Activated CD8-positive, alpha-beta T cell treated with anti-CD3 and anti-CD28 coated beads for 36 hours (primary cell): Measurements from ENCODE around the gene PNPLA5. TPM values are rescaled to one million over a fixed set of nuclear protein-coding genes. Genes with fewer than 3 reads are reported as not detected.

ENCODE experiments used
- ATAC-seq: fragments of 200-7000 bp; cut with Tn5 transposase; one replicate; pipeline ENCODE4 v1.10.0; 2021; ENCODE audit warnings: mild to moderate bottlenecking, moderate library complexity
- CTCF ChIA-PET: fragments of 350-600 bp; sonication (Branson Sonifier 250); formaldehyde crosslinking; loops from one replicate; lab custom pipeline; 2021; ENCODE audit warnings: antibody characterized with exemption; lab: Charles Lee
- POLR2A ChIA-PET: fragments of 350-600 bp; sonication (Branson Sonifier 250); formaldehyde crosslinking; loops from one replicate; lab custom pipeline; 2021; ENCODE audit warnings: antibody characterized with exemption; lab: Charles Lee
- DNase-seq: peaks from one replicate; pipeline ENCODE4 v3.0.0-alpha.2; 2020
- H3K27ac Mint-ChIP-seq: one replicate; pipeline ENCODE4 v1.8.0; 2021; ENCODE audit warnings: mild to moderate bottlenecking, mixed read lengths
- H3K27me3 Mint-ChIP-seq: one replicate; pipeline ENCODE4 v1.8.0; 2021; ENCODE audit warnings: mixed read lengths
- H3K36me3 Mint-ChIP-seq: one replicate; pipeline ENCODE4 v1.8.0; 2021; ENCODE audit warnings: low read depth, mixed read lengths
- H3K4me1 Mint-ChIP-seq: one replicate; pipeline ENCODE4 v1.8.0; 2021; ENCODE audit warnings: low read depth, mixed read lengths
- H3K4me3 Mint-ChIP-seq: one replicate; pipeline ENCODE4 v1.8.0; 2021; ENCODE audit warnings: mild to moderate bottlenecking, moderate library complexity, mixed read lengths
- H3K9me3 Mint-ChIP-seq: one replicate; pipeline ENCODE4 v1.8.0; 2021; ENCODE audit warnings: mixed read lengths
- CTCF ChIP-seq: fragments of 200-600 bp; IDR thresholded peaks from one replicate; pipeline ENCODE4 v1.8.0; 2022; ENCODE audit warnings: antibody characterized with exemption, mild to moderate bottlenecking
- intact Hi-C: fragments of 100-400 bp; cut with micrococcal nuclease; formaldehyde crosslinking; loops from one replicate; pipeline ENCODE4 v1.10.0; 2022
- total RNA-seq, 2 experiments: library from RNA; stranded (reverse); gene quantifications; one replicate each; pipeline ENCODE4 v1.2.3, GENCODE V29; 2021

Gene PNPLA5
- total RNA-seq, 2 experiments from 2014 or later, result not detected

DNA sequence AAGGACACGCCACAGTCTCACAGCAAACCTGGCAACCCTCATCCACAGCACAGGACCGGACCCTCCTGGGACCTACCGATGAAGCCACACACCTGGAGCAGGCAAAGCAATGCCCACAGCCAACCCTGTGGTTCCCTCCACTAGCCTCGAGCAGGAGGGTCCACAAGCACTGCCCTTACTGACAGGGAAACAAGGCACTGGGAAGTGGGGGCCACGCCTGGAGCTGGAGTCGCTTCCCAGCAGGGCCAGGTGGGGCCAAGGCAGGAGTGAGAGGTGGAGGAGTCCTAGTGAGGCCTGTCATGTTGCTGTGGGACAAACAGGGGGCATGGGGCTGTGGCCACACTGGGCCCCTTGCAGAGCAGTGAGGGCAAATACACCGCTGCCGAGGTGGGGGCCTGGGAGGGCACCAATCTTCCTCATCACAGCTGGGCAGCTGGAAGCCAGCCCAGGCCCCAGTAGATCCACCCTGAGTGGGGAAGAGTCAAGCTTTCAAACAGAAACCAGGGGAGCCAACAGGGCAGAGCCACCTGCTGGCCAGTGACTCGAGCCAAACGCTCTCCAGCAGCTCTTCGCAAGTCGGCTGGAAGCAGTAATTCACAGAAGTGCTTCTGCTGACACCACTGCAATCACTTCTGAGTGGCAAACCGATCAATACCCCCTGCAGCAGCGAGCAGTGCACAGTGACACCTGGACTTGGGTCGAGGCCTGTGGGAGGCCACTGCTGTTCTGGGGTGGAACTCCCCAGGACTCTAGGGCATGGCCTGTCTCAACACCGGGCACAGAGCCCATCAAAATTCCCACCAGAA is 43.2 kb downstream of the PNPLA5 start:
- Mint-ChIP-seq H3K4me1 (no peaks in the 10 kb centered on the region), H3K9me3 (no peaks in the 10 kb centered on the region), H3K27me3 (peaks cover 4% of the 10 kb centered on the region), H3K36me3 (no peaks in the 10 kb centered on the region), H3K4me3 (no peak overlapping the region), H3K27ac (no peak overlapping the region)
- ChIA-PET POLR2A (no interaction called here), CTCF (no interaction called here)
- no peak for TF ChIP-seq CTCF
- DNase-seq (no peak), ATAC-seq (no peak)
- intact Hi-C loops, result no loop called here

- Mint-ChIP-seq H3K36me3 (no peaks in the 10 kb centered on the region), H3K4me1 (no peaks in the 10 kb centered on the region), H3K9me3 (no peaks in the 10 kb centered on the region), H3K27ac (no peak overlapping the region), H3K27me3 (no peaks in the 10 kb centered on the region), H3K4me3 (no peak overlapping the region)
- ChIA-PET CTCF (interaction anchor here (0.9 kb wide), 1 partner anchor 38 kb away, joined by 3 read pairs; no protein-coding TSS in a partner anchor), POLR2A (no interaction called here)
- ATAC-seq (no peak), DNase-seq (no peak)
- intact Hi-C loops, result no loop called here
- no peak for TF ChIP-seq CTCF
These were observed 44.2 kb downstream of the PNPLA5 start for GRCh38 chr22:43847376-43848289.

- ChIA-PET CTCF (interaction anchor here (0.9 kb wide), 1 partner anchor 38 kb away, joined by 3 read pairs; no protein-coding TSS in a partner anchor), POLR2A (no interaction called here)
- Mint-ChIP-seq H3K27ac (no peak overlapping the region), H3K4me1 (no peaks in the 10 kb centered on the region), H3K27me3 (no peaks in the 10 kb centered on the region), H3K36me3 (no peaks in the 10 kb centered on the region), H3K4me3 (no peak overlapping the region), H3K9me3 (no peaks in the 10 kb centered on the region)
- DNase-seq (no peak), ATAC-seq (no peak)
- TF ChIP-seq CTCF, result no peak
- intact Hi-C loops, result no loop called here
These were observed 44.8 kb downstream of the PNPLA5 start for GRCh38 chr22:43846966-43847365.

DNA sequence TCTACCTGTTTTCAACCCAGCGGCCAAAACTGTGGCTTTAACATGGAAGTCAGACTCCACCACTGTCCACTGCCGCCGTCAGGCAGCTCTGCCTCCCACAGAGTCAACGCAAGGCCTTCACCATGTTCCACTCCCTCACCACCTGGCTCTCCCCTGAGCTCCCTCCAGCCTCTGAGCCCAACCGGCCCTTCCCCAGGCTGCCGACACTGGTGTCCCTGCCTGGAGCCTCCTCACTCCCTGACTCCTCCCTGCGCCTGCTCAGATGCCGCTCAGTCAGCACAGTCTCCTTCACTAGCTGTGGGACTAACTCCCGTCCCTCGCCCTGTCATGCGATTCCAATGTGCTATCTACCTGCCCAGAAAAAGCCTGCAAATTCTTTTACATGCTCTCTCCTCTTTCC is 45.8 kb downstream of the PNPLA5 start:
- H3K27me3 Mint-ChIP-seq, result no peaks in the 10 kb centered on the region
- ChIA-PET POLR2A (no interaction called here), CTCF (no interaction called here)
- H3K4me1 Mint-ChIP-seq, result no peaks in the 10 kb centered on the region
- no peak for DNase-seq
- H3K36me3 Mint-ChIP-seq, result no peaks in the 10 kb centered on the region
- no peak overlapping the region for H3K27ac Mint-ChIP-seq
- intact Hi-C loops, result no loop called here
- no peak for ATAC-seq
- no peaks in the 10 kb centered on the region for H3K9me3 Mint-ChIP-seq
- no peak overlapping the region for H3K4me3 Mint-ChIP-seq
- TF ChIP-seq CTCF, result no peak
